AG09319 (cell line): ENCODE measurements around the gene MEGF10.

Experiments
- DNase-seq: peaks from one replicate; pipeline ENCODE4 v3.0.0-alpha.2; 2010; ENCODE audit warnings: low read depth; ENCODE audit errors: extremely low read depth
- TF ChIP-seq, protein P1 (sequence below): IDR thresholded peaks from 2 replicates; pipeline ENCODE4 v1.5.1; 2011; ENCODE audit warnings: low read depth, mild to moderate bottlenecking, inconsistent platforms, low read length, moderate library complexity

The MEGF10 gene

DNA sequence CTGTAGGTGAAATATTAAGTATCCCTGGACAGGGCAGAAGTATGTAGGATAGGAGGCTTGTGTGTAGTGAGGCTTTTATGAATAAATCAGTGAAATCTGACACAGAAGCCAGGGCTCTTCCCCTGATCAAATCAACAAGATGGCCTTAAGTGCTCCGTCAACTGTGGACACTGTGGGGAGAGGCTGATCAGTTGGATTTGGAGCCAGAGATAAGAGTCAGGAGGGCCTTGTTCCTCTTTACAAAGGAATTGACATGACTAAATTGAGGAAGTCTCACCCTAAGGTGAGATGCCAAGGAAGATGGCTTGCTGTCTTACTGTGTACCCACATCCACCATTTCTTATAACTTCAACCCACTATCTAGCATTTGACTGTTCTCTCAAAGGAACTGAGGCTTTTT is 135.3 kb downstream of the MEGF10 start:
- TF ChIP-seq, protein P1, sequence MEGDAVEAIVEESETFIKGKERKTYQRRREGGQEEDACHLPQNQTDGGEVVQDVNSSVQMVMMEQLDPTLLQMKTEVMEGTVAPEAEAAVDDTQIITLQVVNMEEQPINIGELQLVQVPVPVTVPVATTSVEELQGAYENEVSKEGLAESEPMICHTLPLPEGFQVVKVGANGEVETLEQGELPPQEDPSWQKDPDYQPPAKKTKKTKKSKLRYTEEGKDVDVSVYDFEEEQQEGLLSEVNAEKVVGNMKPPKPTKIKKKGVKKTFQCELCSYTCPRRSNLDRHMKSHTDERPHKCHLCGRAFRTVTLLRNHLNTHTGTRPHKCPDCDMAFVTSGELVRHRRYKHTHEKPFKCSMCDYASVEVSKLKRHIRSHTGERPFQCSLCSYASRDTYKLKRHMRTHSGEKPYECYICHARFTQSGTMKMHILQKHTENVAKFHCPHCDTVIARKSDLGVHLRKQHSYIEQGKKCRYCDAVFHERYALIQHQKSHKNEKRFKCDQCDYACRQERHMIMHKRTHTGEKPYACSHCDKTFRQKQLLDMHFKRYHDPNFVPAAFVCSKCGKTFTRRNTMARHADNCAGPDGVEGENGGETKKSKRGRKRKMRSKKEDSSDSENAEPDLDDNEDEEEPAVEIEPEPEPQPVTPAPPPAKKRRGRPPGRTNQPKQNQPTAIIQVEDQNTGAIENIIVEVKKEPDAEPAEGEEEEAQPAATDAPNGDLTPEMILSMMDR: no peak
- no peak for DNase-seq

DNA sequence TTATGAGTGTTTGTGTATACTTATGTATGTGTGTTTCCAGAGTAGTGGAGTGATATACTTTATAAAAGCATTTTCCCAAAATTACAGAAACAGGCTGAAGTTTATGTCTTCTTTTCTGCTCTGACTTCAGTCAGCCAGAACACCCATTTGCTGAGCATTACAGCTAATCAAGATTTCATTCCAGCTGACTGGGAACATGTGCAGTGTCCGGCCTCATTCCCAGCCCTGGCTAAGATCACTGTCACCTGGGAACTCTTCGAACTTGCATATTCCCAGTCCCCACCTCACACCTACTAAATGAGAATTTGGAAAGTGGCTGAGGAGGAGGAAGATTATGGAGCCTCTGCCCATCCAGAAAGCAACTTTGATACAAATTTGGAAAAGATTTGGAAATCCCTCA is 136.1 kb downstream of the MEGF10 start:
- TF ChIP-seq, protein P1: no peak
- no peak for DNase-seq

DNA sequence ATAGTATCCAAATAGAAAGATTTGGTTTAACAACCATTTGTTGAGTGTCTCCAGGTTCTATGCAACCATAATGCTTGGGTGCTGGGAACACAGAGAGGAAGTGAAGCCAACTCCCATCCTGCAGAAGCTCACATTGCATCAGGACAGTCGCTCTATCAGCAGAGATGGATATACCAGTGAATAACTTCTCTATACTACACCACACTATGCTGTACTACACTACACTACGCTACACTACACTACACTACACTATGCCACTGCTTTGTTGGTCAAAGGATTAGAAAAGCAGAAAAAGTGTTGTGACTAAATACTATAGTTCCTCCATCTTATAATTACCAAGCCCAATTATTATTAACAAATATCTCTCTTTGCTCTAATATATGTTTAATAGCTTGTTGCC is 137.7 kb downstream of the MEGF10 start:
- DNase-seq: no peak
- TF ChIP-seq, protein P1: no peak

DNA sequence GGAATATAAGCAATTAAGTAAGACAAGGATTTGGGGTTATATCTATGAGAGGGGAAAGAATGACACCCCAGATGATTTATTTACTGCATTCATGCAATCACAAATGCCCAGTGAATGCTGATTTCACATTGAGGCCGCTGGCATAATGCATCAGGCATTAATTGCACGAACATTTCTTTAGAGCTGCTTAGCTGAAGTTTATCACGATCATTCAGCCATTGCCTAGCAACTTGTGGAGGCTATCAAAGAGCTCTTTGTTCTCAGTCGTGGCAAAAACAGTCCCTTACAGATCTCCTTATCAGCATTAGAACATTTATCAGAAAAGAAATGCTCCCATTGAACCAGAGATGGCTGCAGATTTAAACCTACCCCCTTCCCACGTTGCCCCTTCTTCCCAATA is 138.2 kb downstream of the MEGF10 start:
- no peak for DNase-seq
- TF ChIP-seq, protein P1: no peak

DNA sequence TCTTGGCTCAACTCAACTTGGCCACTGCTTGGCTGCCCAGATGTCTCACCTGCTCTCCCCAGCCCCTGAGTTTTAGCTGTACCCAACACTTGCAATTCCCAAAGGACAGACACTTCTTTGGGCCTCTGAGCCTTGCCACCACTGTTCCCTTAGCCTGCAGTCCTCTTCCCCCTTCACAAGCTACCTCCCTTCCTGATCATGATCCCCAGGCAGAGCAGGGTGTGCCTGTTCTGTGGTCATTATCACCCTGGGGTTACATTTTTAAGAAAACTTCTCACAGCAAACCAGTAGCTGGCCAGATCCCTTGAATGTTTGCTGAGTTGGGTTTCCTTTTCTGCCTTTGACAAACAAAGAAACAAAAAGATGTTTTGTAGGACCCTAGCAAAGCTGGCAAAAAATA is 139.3 kb downstream of the MEGF10 start:
- no peak for DNase-seq
- TF ChIP-seq, protein P1: no peak

DNA sequence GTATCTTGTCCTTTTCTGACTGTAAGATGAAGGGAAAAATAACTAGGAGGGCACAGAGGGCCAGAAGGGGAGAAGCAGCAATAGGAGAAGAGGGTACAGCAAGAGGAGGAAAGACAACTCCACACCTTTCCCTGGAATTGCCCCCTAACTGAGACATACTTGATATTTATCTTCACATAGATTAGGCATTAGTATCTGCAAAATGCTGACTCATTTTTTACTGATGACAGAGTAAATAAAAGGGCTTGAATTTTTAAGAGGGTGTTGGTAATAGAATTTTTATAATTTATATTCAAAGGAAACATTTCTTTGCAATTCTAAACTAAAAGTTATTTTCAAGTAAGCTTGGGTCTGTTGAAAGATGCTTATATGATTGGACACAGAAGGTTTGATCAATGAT is 140.0 kb downstream of the MEGF10 start:
- TF ChIP-seq, protein P1: no peak
- no peak for DNase-seq

DNA sequence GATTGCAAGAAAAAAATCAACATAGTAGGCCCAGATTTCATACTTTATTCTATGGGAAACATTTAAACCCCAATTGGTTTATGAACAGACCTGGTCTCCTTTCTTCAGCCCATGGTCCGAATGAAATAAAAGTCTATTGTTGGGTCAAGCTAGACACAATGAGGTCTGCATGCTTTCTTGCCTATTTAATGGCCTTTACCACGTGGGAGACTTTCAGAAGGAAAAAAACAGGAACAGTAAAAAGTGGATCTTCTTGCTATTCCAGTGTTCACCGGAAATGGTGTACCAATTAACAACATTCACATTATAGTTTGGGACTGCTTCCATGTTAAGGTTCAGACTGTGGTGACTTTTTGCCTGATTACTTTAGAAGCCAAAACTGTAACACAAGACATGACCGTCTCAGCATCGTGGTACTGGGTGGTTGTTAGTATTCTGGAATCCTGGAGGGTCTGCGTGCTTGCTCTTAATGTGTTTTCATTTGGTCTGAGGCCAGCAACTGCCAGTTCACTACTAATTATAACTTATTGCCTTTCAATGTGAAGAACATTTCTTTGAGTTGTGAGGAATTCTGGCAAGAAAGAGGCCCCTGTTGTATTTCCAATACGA is 141.5 kb downstream of the MEGF10 start:
- no peak for DNase-seq

More for the DNA sequence above, 141.5 kb downstream of the MEGF10 start:
- TF ChIP-seq, protein P1: no peak
